HEK293 (cell line): ENCODE data around the gene TRIM13.
A peak's percentile ranks its signal among the peaks of the same experiment; 100 is the strongest.

ENCODE experiments used
- CTCF ChIA-PET: fragments of 350-600 bp; formaldehyde crosslinking; extraction: SDS; loops from one replicate; lab custom pipeline; 2021; ENCODE audit warnings: antibody characterized with exemption; lab: Yijun Ruan, JAX
- POLR2A ChIA-PET: fragments of 300-600 bp; formaldehyde crosslinking; extraction: SDS; loops from one replicate; lab custom pipeline; 2020; ENCODE audit warnings: antibody characterized with exemption, inconsistent platforms; lab: Yijun Ruan, JAX
- H3K27ac ChIP-seq: fragments of 200-500 bp; sonication (Bioruptor generic); 2 replicates; pipeline ENCODE4 v1.5.1; 2014; ENCODE audit warnings: low read depth, low read length, control low read depth, inconsistent platforms; ENCODE audit errors: extremely low read depth
- H3K36me3 ChIP-seq, 2 experiments: fragments of 200-500 bp in 1 of 2; sonication (Bioruptor generic) in 1 of 2; 1 replicate in 1 of 2; 2 replicates in 1 of 2; pipeline ENCODE4 v1.5.1; 2014 to 2017; ENCODE audit warnings: inconsistent platforms in 2 of 2, low read length in 2 of 2; ENCODE audit not compliant: control insufficient read depth in 2 of 2, insufficient read depth in 1 of 2
- H3K4me1 ChIP-seq: fragments of 200-500 bp; sonication (Bioruptor generic); 2 replicates; pipeline ENCODE4 v1.5.1; 2014; ENCODE audit warnings: mild to moderate bottlenecking, low read length, inconsistent platforms; ENCODE audit not compliant: control insufficient read depth, insufficient read depth
- H3K4me3 ChIP-seq: 2 replicates; pipeline ENCODE4 v1.5.1; 2011; ENCODE audit warnings: low read depth, mild to moderate bottlenecking, control low read depth, low read length, moderate library complexity
- H3K9me3 ChIP-seq: fragments of 200-500 bp; sonication (Bioruptor generic); 2 replicates; pipeline ENCODE4 v1.5.1; 2014; ENCODE audit warnings: low read depth, low read length, inconsistent platforms; ENCODE audit not compliant: control insufficient read depth, insufficient read depth
- ATF2 ChIP-seq: fragments of 450-650 bp; formaldehyde crosslinking; IDR thresholded peaks from 2 replicates; pipeline ENCODE4 v1.5.1; 2016; ENCODE audit warnings: missing biosample characterization, missing genetic modification characterization, low read depth
- HIC1 ChIP-seq: fragments of 450-650 bp; formaldehyde crosslinking; IDR thresholded peaks from 2 replicates; pipeline ENCODE4 v1.5.1; 2016; ENCODE audit warnings: missing biosample characterization, missing genetic modification characterization
- IKZF3 ChIP-seq: fragments of 450-650 bp; IDR thresholded peaks from 2 replicates; pipeline ENCODE4 v1.5.0; 2018; ENCODE audit warnings: missing biosample characterization, mild to moderate bottlenecking, missing genetic modification characterization, moderate library complexity
- OSR2 ChIP-seq: fragments of 450-650 bp; formaldehyde crosslinking; IDR thresholded peaks from 2 replicates; pipeline ENCODE4 v1.5.1; 2016; ENCODE audit warnings: missing biosample characterization, missing genetic modification characterization
- PRDM1 ChIP-seq: fragments of 450-650 bp; formaldehyde crosslinking; IDR thresholded peaks from 2 replicates; pipeline ENCODE4; 2016; ENCODE audit warnings: missing biosample characterization, missing genetic modification characterization
- PRDM10 ChIP-seq: fragments of 450-650 bp; formaldehyde crosslinking; IDR thresholded peaks from 2 replicates; pipeline ENCODE4 v1.5.1; 2016; ENCODE audit warnings: missing biosample characterization, missing genetic modification characterization
- ZFP69B ChIP-seq: fragments of 450-650 bp; formaldehyde crosslinking; IDR thresholded peaks from 2 replicates; pipeline ENCODE4 v1.5.1; 2016; ENCODE audit warnings: missing biosample characterization, missing genetic modification characterization
- ZNF292 ChIP-seq: fragments of 450-650 bp; formaldehyde crosslinking; IDR thresholded peaks from 2 replicates; pipeline ENCODE4 v1.5.1; 2016; ENCODE audit warnings: low read depth, missing biosample characterization, missing genetic modification characterization, borderline replicate concordance
- ZNF302 ChIP-seq: fragments of 450-650 bp; formaldehyde crosslinking; IDR thresholded peaks from 2 replicates; pipeline ENCODE4 v1.5.1; 2016; ENCODE audit warnings: missing biosample characterization, missing genetic modification characterization, low read depth
- ZNF311 ChIP-seq: fragments of 450-650 bp; formaldehyde crosslinking; IDR thresholded peaks from 2 replicates; pipeline ENCODE4 v1.5.1; 2017; ENCODE audit warnings: missing biosample characterization, missing genetic modification characterization, borderline replicate concordance
- ZNF362 ChIP-seq: fragments of 450-650 bp; formaldehyde crosslinking; IDR thresholded peaks from 2 replicates; pipeline ENCODE4 v1.5.1; 2016; ENCODE audit warnings: missing biosample characterization, missing genetic modification characterization
- ZNF654 ChIP-seq: fragments of 450-650 bp; formaldehyde crosslinking; IDR thresholded peaks from 2 replicates; pipeline ENCODE4 v1.5.1; 2016; ENCODE audit warnings: low read depth, missing biosample characterization, missing genetic modification characterization
- ZNF707 ChIP-seq: fragments of 450-650 bp; formaldehyde crosslinking; IDR thresholded peaks from 2 replicates; pipeline ENCODE4 v1.5.1; 2016; ENCODE audit warnings: missing biosample characterization, missing genetic modification characterization
- ZSCAN23 ChIP-seq: fragments of 450-650 bp; formaldehyde crosslinking; IDR thresholded peaks from 2 replicates; pipeline ENCODE4 v1.5.1; 2016; ENCODE audit warnings: missing biosample characterization, missing genetic modification characterization
- ZSCAN30 ChIP-seq: fragments of 450-650 bp; IDR thresholded peaks from 2 replicates; pipeline ENCODE4 v1.5.1; 2018; ENCODE audit warnings: missing biosample characterization, mild to moderate bottlenecking, missing genetic modification characterization, moderate library complexity

The TRIM13 gene

GRCh38 chr13:50026788-50027473, 30.1 kb downstream of the TRIM13 start (continued):
- no peak for TF ChIP-seq HIC1 (tag by site-specific recombination)
- TF ChIP-seq ZSCAN23 (tag by site-specific recombination) = no peak
- TF ChIP-seq ZFP69B (tag by site-specific recombination) = no peak
- no peak for TF ChIP-seq ZNF707 (tag by site-specific recombination)
- TF ChIP-seq ZNF311 (tag by site-specific recombination) = no peak
- no peak for TF ChIP-seq ZNF302
- TF ChIP-seq ZNF654 (tag by site-specific recombination) = no peak
- no peak for TF ChIP-seq OSR2 (tag by site-specific recombination)
- TF ChIP-seq PRDM10 (tag by site-specific recombination) = no peak
- TF ChIP-seq ZNF362 (tag by site-specific recombination) = no peak
- no peak for TF ChIP-seq ZNF292 (tag by site-specific recombination)

- Histone ChIP-seq H3K36me3 (no peaks in the 10 kb centered on the region), H3K4me1 (no peaks in the 10 kb centered on the region), H3K9me3 (no peaks in the 10 kb centered on the region), H3K4me3 (no peak overlapping the region), H3K27ac (no peak overlapping the region)
- POLR2A ChIA-PET = no interaction called here
- CTCF ChIA-PET = no interaction called here
- TF ChIP-seq ZNF654 (tag by site-specific recombination) = no peak
- 0 out of 2 replicates have a peak, but pooled peaks have one; percentile 27 for TF ChIP-seq ZSCAN30 (tag by site-specific recombination)
- no peak for TF ChIP-seq PRDM1 (tag by site-specific recombination)
- peak; percentile 18; the same call in 1 of the 2 replicates for TF ChIP-seq ATF2 (tag by site-specific recombination)
- 0 out of 2 replicates have a peak, but pooled peaks have one; percentile 32 for TF ChIP-seq IKZF3 (tag by site-specific recombination)
Measured at GRCh38 chr13:50030315-50030714, 33.5 kb downstream of the TRIM13 start.
